Peyer's patch (tissue), 4 donors: Measurements from ENCODE around the gene FILIP1L. TPM values are rescaled to one million over a fixed set of nuclear protein-coding genes. Genes with fewer than 3 reads are reported as not detected.

Experiments
- DNase-seq, 3 donors: peaks; one replicate each; pipeline ENCODE4 v3.0.0-alpha.2; 2017 to 2019
- H3K27ac ChIP-seq, 4 donors: fragments of 200-600 bp; sonication (generic); one replicate each; pipeline ENCODE4 v1.5.1; 2016 to 2019
- H3K27me3 ChIP-seq, 2 donors: fragments of 200-600 bp; sonication (generic); one replicate each; pipeline ENCODE4 v1.5.1; 2019
- H3K36me3 ChIP-seq, 3 donors: fragments of 200-600 bp; sonication (generic); one replicate each; pipeline ENCODE4 v1.5.1; 2016 to 2019
- H3K4me1 ChIP-seq, 4 donors: fragments of 200-600 bp; sonication (generic); one replicate each; pipeline ENCODE4 v1.5.1; 2016 to 2019
- H3K4me3 ChIP-seq, 4 donors: fragments of 200-600 bp; sonication (generic); 1 replicate in 3 of 4; 2 replicates in 1 of 4; pipeline ENCODE4 v1.5.1; 2016 to 2019; ENCODE audit warnings: mild to moderate bottlenecking in 1 of 4
- H3K9me3 ChIP-seq, 4 donors: fragments of 200-600 bp; sonication (generic); one replicate each; pipeline ENCODE4 v1.5.1; 2016 to 2019; ENCODE audit warnings: mild to moderate bottlenecking in 1 of 4
- POLR2A ChIP-seq, 2 donors: fragments of 450-650 bp; IDR thresholded peaks; one replicate each; pipeline ENCODE4 v1.5.1; 2017; ENCODE audit warnings: antibody characterized with exemption in 2 of 2, mild to moderate bottlenecking in 2 of 2, moderate library complexity in 2 of 2
- total RNA-seq, 4 donors: library from RNA; depleted of rRNA; stranded (reverse); fragments of >200 nt; gene quantifications; one replicate each; pipeline ENCODE4 v1.1.0, GENCODE V29; 2016
- TF ChIP-seq, protein P1 (sequence below), 6 experiments: fragments of 450-650 bp in 4 of 6; fragments of 200-600 bp in 2 of 6; sonication (generic) in 1 of 6; IDR thresholded peaks; one replicate each; pipeline ENCODE4 v1.5.1; 2017 to 2019; ENCODE audit warnings: antibody characterized with exemption in 6 of 6, mild to moderate bottlenecking in 3 of 6, moderate library complexity in 1 of 6

The FILIP1L gene
- total RNA-seq, 4 donors from 2014 or later = 5.3 to 69.3 (median 13.1) TPM

DNA sequence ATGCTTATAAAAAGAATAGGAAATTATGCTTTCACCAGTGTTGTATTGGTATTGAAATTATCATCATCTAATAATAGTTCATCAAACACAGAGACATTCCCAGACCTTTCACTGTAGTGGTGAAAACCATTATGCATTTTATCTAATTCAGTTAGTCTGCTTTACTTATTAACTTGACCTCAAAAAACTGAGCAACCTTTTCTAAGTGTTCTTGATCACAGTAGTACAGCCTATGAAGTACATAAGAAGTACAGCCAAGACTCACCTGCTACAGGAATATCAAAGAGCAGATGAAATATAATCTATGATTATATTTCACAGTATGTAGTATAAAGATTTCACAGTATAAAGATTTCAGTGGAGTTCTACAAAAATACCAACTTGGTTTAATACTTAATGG lies 75.2 kb downstream of the FILIP1L start:
- Histone ChIP-seq H3K4me3 (no peak overlapping the region), H3K27ac (no peak overlapping the region), H3K27me3 (no peaks in the 10 kb centered on the region), H3K9me3 (no peaks in the 10 kb centered on the region), H3K36me3 (no peaks in the 10 kb centered on the region), H3K4me1 (peaks cover 0 to 19% (median 0%) of the 10 kb centered on the region in 4 donors)
- no peak for TF ChIP-seq POLR2A (IDR thresholded peaks at IDR 0.05)
- TF ChIP-seq, protein P1, sequence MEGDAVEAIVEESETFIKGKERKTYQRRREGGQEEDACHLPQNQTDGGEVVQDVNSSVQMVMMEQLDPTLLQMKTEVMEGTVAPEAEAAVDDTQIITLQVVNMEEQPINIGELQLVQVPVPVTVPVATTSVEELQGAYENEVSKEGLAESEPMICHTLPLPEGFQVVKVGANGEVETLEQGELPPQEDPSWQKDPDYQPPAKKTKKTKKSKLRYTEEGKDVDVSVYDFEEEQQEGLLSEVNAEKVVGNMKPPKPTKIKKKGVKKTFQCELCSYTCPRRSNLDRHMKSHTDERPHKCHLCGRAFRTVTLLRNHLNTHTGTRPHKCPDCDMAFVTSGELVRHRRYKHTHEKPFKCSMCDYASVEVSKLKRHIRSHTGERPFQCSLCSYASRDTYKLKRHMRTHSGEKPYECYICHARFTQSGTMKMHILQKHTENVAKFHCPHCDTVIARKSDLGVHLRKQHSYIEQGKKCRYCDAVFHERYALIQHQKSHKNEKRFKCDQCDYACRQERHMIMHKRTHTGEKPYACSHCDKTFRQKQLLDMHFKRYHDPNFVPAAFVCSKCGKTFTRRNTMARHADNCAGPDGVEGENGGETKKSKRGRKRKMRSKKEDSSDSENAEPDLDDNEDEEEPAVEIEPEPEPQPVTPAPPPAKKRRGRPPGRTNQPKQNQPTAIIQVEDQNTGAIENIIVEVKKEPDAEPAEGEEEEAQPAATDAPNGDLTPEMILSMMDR (IDR thresholded peaks at IDR 0.05) = no peak
- DNase-seq = no peak

DNA sequence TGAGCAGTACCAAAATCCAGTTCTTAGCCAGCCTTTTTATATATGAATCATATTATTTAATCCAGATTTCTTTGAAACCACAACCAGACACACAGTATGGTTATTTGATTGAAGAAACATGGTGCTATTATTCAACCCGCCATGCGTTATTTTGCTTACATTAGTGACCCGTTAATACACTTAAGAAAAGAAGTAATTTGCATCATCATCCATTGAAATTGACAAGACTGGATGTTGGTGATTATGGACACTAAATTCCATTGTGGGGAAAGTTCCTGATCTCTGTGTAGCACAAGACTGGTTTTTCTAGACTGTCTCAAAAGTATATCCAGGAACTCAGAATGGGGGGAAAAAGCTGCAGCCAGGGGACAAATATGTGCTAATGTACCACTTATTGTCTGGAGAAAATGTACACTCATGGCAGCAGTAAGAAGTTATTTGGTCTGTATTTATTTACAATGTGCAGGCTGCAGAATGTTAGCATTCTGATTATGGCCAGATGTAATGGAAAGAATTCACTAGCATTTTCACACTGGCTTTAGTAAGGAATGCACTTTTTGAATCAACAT lies 80.3 kb downstream of the FILIP1L start:
- Histone ChIP-seq H3K4me3 (no peak overlapping the region), H3K27ac (no peak overlapping the region), H3K9me3 (no peaks in the 10 kb centered on the region), H3K27me3 (no peaks in the 10 kb centered on the region), H3K4me1 (no peaks in the 10 kb centered on the region), H3K36me3 (no peaks in the 10 kb centered on the region)
- DNase-seq = no peak
- TF ChIP-seq POLR2A (IDR thresholded peaks at IDR 0.05) = no peak
- TF ChIP-seq, protein P1 (IDR thresholded peaks at IDR 0.05) = no peak

DNA sequence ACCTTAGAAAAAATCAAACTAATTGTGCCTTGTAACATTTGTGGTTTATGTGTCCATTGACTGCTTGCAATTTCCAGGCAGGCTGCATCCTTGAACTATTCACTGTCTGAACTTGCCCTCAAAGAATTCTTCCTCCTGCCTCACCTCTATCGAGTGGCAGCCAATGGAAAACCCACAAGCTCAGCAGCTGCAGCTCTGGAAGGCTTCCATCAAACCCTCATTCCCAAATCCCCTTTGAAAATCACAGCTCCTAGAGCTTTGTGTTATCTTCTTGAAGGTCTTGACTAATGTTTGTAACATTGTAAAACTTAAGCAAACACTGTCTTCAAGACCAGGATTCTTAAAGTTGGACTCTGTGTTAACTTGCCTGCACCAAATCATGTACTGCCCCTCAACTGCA lies 81.1 kb downstream of the FILIP1L start:
- H3K27ac ChIP-seq = no peak overlapping the region
- no peaks in the 10 kb centered on the region for H3K9me3 ChIP-seq
- DNase-seq = no peak
- no peaks in the 10 kb centered on the region for H3K4me1 ChIP-seq
- H3K27me3 ChIP-seq = no peaks in the 10 kb centered on the region
- H3K4me3 ChIP-seq = no peak overlapping the region
- no peak for TF ChIP-seq POLR2A (IDR thresholded peaks at IDR 0.05)
- TF ChIP-seq, protein P1 (IDR thresholded peaks at IDR 0.05) = no peak
- H3K36me3 ChIP-seq = no peaks in the 10 kb centered on the region

DNA sequence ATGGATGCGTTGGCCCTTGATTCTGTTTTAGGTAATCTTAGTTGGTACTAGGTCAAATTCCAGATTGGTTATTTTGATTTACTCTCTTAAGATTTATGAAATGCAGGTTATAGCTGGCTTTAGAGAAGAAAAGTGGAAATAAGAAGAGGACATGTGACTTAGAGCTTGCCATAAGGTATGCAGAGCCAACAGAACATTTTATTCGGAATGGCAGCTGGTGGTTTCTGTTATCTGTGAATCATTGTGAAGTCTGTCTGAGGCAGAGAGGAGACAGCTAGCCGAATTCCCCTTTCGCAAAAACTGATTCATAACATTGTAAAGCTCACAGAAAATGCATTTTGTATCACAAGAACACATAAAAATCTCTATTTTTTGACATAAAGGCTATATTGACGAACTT lies 82.1 kb downstream of the FILIP1L start:
- Histone ChIP-seq H3K36me3 (no peaks in the 10 kb centered on the region), H3K27ac (no peak overlapping the region), H3K9me3 (no peaks in the 10 kb centered on the region), H3K4me1 (no peaks in the 10 kb centered on the region), H3K4me3 (no peak overlapping the region), H3K27me3 (no peaks in the 10 kb centered on the region)
- TF ChIP-seq, protein P1 (IDR thresholded peaks at IDR 0.05) = no peak
- TF ChIP-seq POLR2A (IDR thresholded peaks at IDR 0.05) = no peak
- DNase-seq = no peak

DNA sequence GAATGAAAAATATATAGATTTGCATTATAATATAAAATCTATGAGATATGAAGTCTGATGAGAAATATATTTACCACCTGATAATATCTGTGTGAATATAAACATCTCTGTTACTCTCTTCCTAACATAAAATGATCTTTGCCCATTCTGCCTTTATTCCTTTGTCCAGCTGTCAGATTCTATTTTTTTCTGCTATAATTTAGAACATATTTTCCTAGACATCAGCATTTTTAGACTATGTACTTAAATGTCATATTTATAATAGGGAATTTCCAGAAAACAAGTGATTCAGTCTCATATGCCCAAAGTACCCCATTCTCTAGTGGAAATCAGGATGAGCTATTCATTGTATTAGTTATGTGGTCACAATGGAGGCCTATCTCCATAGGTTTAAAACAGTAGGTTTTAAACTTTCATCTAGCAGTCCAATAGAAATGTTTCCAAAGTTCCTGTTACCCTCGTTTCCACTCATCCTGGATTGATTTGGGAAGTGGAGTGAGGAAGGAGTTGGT lies 83.3 kb downstream of the FILIP1L start:
- TF ChIP-seq POLR2A (IDR thresholded peaks at IDR 0.05) = no peak
- H3K36me3 ChIP-seq = no peaks in the 10 kb centered on the region
- no peak overlapping the region for H3K27ac ChIP-seq
- no peak for DNase-seq
- no peaks in the 10 kb centered on the region for H3K27me3 ChIP-seq
- no peaks in the 10 kb centered on the region for H3K9me3 ChIP-seq
- H3K4me1 ChIP-seq = no peaks in the 10 kb centered on the region
- no peak overlapping the region for H3K4me3 ChIP-seq

DNA sequence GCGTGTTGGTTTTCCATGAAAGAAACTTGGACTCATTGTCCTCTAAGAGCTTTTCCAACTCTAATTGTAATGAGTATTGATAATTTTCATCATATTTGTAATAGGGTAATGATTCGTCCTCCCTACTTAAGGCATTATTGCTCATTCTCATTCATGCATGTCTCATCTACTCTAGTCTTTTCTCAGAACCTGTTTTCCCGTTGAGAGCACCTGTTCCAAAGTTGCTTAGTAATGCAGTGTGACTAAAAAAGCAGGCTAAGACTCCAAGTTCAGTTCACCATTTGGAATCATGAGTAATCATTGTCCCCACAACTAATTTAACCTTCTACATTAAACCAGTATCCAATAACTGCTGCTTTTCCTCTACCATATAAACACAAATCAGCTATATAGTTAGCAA lies 84.0 kb downstream of the FILIP1L start:
- Histone ChIP-seq H3K9me3 (no peaks in the 10 kb centered on the region), H3K4me3 (no peak overlapping the region), H3K36me3 (no peaks in the 10 kb centered on the region), H3K27me3 (no peaks in the 10 kb centered on the region), H3K4me1 (no peaks in the 10 kb centered on the region), H3K27ac (no peak overlapping the region)
- DNase-seq = no peak
- TF ChIP-seq, protein P1 (IDR thresholded peaks at IDR 0.05) = no peak
- TF ChIP-seq POLR2A (IDR thresholded peaks at IDR 0.05) = no peak
